Measurements from ENCODE around the gene P2RY14. TPM values are rescaled to one million over a fixed set of nuclear protein-coding genes. Genes with fewer than 3 reads are reported as not detected.

Gene P2RY14
- total and polyA plus RNA-seq, 5 donors from 2014 or later: 0.28 to 1.2 (median 0.91) TPM; not detected in 1

GRCh38 chr3:151316267-151316991 is 38.1 kb upstream of the P2RY14 start, which contains the start of gene GPR87:
TSS of gene GPR87 (minus strand) at chr3:151316820. CDS start at chr3:151300100, 16,720 bp downstream.
- no peak within 1 kb of the TSS for H3K27ac ChIP-seq (ENCODE audit: insufficient read depth, low read length, poor library complexity, severe bottlenecking)
- Mint-ChIP-seq H3K36me3 (no peaks in the 10 kb centered on the region), H3K27me3 (peaks cover 26% of the 10 kb centered on the region), H3K27ac (no peak within 1 kb of the TSS), H3K4me1 (peaks cover 0 to 3% (median 0%) of the 10 kb centered on the region in 4 donors), H3K4me3 (no peak within 1 kb of the TSS), H3K9me3 (peaks cover 0 to 1% (median 0%) of the 10 kb centered on the region in 7 donors)
- no peak within 1 kb of the TSS for H3K4me3 ChIP-seq (ENCODE audit: low read depth, low read length)
- no peaks in the 10 kb centered on the region for H3K9me3 ChIP-seq (ENCODE audit: control insufficient read depth in 2 of 2, low read length in 2 of 2)
- ATAC-seq (ENCODE audit: low read depth in 2 of 2): no peak
- no peaks in the 10 kb centered on the region for H3K36me3 ChIP-seq (ENCODE audit: control insufficient read depth, insufficient read depth, low read length)
- peaks cover 2% of the 10 kb centered on the region for H3K27me3 ChIP-seq (ENCODE audit: control insufficient read depth, insufficient read depth, low read length)
- no peaks in the 10 kb centered on the region for H3K4me1 ChIP-seq (ENCODE audit: control insufficient read depth, insufficient read depth, low read length, poor library complexity, severe bottlenecking)
- DNase-seq: peak in 1 of 3 donors; percentile 18

- no peak overlapping the region for H3K27ac Mint-ChIP-seq
- ATAC-seq (ENCODE audit: low read depth in 2 of 2): no peak
- no peaks in the 10 kb centered on the region for H3K36me3 Mint-ChIP-seq
- H3K27me3 Mint-ChIP-seq: peaks cover 26% of the 10 kb centered on the region
- no peak for DNase-seq
- no peaks in the 10 kb centered on the region for H3K4me1 ChIP-seq (ENCODE audit: control insufficient read depth, insufficient read depth, low read length, poor library complexity, severe bottlenecking)
- H3K36me3 ChIP-seq (ENCODE audit: control insufficient read depth, insufficient read depth, low read length): no peaks in the 10 kb centered on the region
- H3K4me3 Mint-ChIP-seq: no peak overlapping the region
- no peaks in the 10 kb centered on the region for H3K9me3 ChIP-seq (ENCODE audit: control insufficient read depth in 2 of 2, low read length in 2 of 2)
- no peaks in the 10 kb centered on the region for H3K27me3 ChIP-seq (ENCODE audit: control insufficient read depth, insufficient read depth, low read length)
- peaks cover 0 to 3% (median 0%) of the 10 kb centered on the region in 4 donors for H3K4me1 Mint-ChIP-seq
- H3K27ac ChIP-seq (ENCODE audit: insufficient read depth, low read length, poor library complexity, severe bottlenecking): no peak overlapping the region
- H3K9me3 Mint-ChIP-seq: no peaks in the 10 kb centered on the region
- no peak overlapping the region for H3K4me3 ChIP-seq (ENCODE audit: low read depth, low read length)
Measured at GRCh38 chr3:151315846-151316245, 37.5 kb upstream of the P2RY14 start.

- H3K4me3 Mint-ChIP-seq: no peak overlapping the region
Measured at GRCh38 chr3:151315136-151315535, 36.8 kb upstream of the P2RY14 start.

GRCh38 chr3:151314593-151314992 is 36.3 kb upstream of the P2RY14 start:
- no peak overlapping the region for H3K27ac Mint-ChIP-seq
- H3K9me3 Mint-ChIP-seq: no peaks in the 10 kb centered on the region
- Histone ChIP-seq H3K4me1 (ENCODE audit: control insufficient read depth, insufficient read depth, low read length, poor library complexity, severe bottlenecking) (no peaks in the 10 kb centered on the region), H3K36me3 (ENCODE audit: control insufficient read depth, insufficient read depth, low read length) (no peaks in the 10 kb centered on the region), H3K27me3 (ENCODE audit: control insufficient read depth, insufficient read depth, low read length) (no peaks in the 10 kb centered on the region), H3K4me3 (ENCODE audit: low read depth, low read length) (no peak overlapping the region), H3K9me3 (ENCODE audit: control insufficient read depth in 2 of 2, low read length in 2 of 2) (no peaks in the 10 kb centered on the region), H3K27ac (ENCODE audit: insufficient read depth, low read length, poor library complexity, severe bottlenecking) (no peak overlapping the region)
- DNase-seq: no peak
- ATAC-seq (ENCODE audit: low read depth in 2 of 2): no peak
- peaks cover 0 to 3% (median 0%) of the 10 kb centered on the region in 4 donors for H3K4me1 Mint-ChIP-seq
- no peaks in the 10 kb centered on the region for H3K36me3 Mint-ChIP-seq
- H3K4me3 Mint-ChIP-seq: no peak overlapping the region
- H3K27me3 Mint-ChIP-seq: peaks cover 26% of the 10 kb centered on the region

More at GRCh38 chr3:151315136-151315535, 36.8 kb upstream of the P2RY14 start:
- DNase-seq: no peak
- H3K27ac Mint-ChIP-seq: no peak overlapping the region
- peaks cover 0 to 3% (median 0%) of the 10 kb centered on the region in 4 donors for H3K4me1 Mint-ChIP-seq
- Histone ChIP-seq H3K27me3 (ENCODE audit: control insufficient read depth, insufficient read depth, low read length) (no peaks in the 10 kb centered on the region), H3K9me3 (ENCODE audit: control insufficient read depth in 2 of 2, low read length in 2 of 2) (no peaks in the 10 kb centered on the region), H3K36me3 (ENCODE audit: control insufficient read depth, insufficient read depth, low read length) (no peaks in the 10 kb centered on the region), H3K27ac (ENCODE audit: insufficient read depth, low read length, poor library complexity, severe bottlenecking) (no peak overlapping the region), H3K4me1 (ENCODE audit: control insufficient read depth, insufficient read depth, low read length, poor library complexity, severe bottlenecking) (no peaks in the 10 kb centered on the region), H3K4me3 (ENCODE audit: low read depth, low read length) (no peak overlapping the region)
- peaks cover 26% of the 10 kb centered on the region for H3K27me3 Mint-ChIP-seq
- no peaks in the 10 kb centered on the region for H3K9me3 Mint-ChIP-seq
- H3K36me3 Mint-ChIP-seq: no peaks in the 10 kb centered on the region
- ATAC-seq (ENCODE audit: low read depth in 2 of 2): no peak

- Histone ChIP-seq H3K4me3 (ENCODE audit: low read depth, low read length) (no peak overlapping the region), H3K27ac (ENCODE audit: insufficient read depth, low read length, poor library complexity, severe bottlenecking) (no peak overlapping the region), H3K36me3 (ENCODE audit: control insufficient read depth, insufficient read depth, low read length) (no peaks in the 10 kb centered on the region), H3K27me3 (ENCODE audit: control insufficient read depth, insufficient read depth, low read length) (no peaks in the 10 kb centered on the region), H3K4me1 (ENCODE audit: control insufficient read depth, insufficient read depth, low read length, poor library complexity, severe bottlenecking) (no peaks in the 10 kb centered on the region), H3K9me3 (ENCODE audit: control insufficient read depth in 2 of 2, low read length in 2 of 2) (no peaks in the 10 kb centered on the region)
- Mint-ChIP-seq H3K9me3 (no peaks in the 10 kb centered on the region), H3K4me1 (peaks cover 0 to 3% (median 0%) of the 10 kb centered on the region in 4 donors), H3K36me3 (no peaks in the 10 kb centered on the region), H3K27ac (no peak overlapping the region), H3K27me3 (peaks cover 26% of the 10 kb centered on the region), H3K4me3 (no peak overlapping the region)
- DNase-seq (no peak), ATAC-seq (ENCODE audit: low read depth in 2 of 2) (no peak)
Measured at GRCh38 chr3:151314137-151314536, 35.8 kb upstream of the P2RY14 start.

GRCh38 chr3:151312972-151313371 is 34.6 kb upstream of the P2RY14 start:
- H3K4me3 Mint-ChIP-seq: no peak overlapping the region
- H3K4me3 ChIP-seq (ENCODE audit: low read depth, low read length): no peak overlapping the region
- ATAC-seq (ENCODE audit: low read depth in 2 of 2): no peak

GRCh38 chr3:151309566-151309965 is 31.2 kb upstream of the P2RY14 start:
- Histone ChIP-seq H3K4me1 (ENCODE audit: control insufficient read depth, insufficient read depth, low read length, poor library complexity, severe bottlenecking) (no peaks in the 10 kb centered on the region), H3K27me3 (ENCODE audit: control insufficient read depth, insufficient read depth, low read length) (no peaks in the 10 kb centered on the region), H3K36me3 (ENCODE audit: control insufficient read depth, insufficient read depth, low read length) (no peaks in the 10 kb centered on the region), H3K4me3 (ENCODE audit: low read depth, low read length) (no peak overlapping the region), H3K9me3 (ENCODE audit: control insufficient read depth in 2 of 2, low read length in 2 of 2) (no peaks in the 10 kb centered on the region), H3K27ac (ENCODE audit: insufficient read depth, low read length, poor library complexity, severe bottlenecking) (no peak overlapping the region)
- H3K9me3 Mint-ChIP-seq: no peaks in the 10 kb centered on the region
- ATAC-seq (ENCODE audit: low read depth in 2 of 2): no peak
- DNase-seq: no peak
- peaks cover 0 to 3% (median 0%) of the 10 kb centered on the region in 4 donors for H3K4me1 Mint-ChIP-seq
- no peaks in the 10 kb centered on the region for H3K27me3 Mint-ChIP-seq
- no peak overlapping the region for H3K27ac Mint-ChIP-seq
- no peaks in the 10 kb centered on the region for H3K36me3 Mint-ChIP-seq
- no peak overlapping the region for H3K4me3 Mint-ChIP-seq

More at GRCh38 chr3:151312972-151313371, 34.6 kb upstream of the P2RY14 start:
- Mint-ChIP-seq H3K4me1 (peaks cover 0 to 3% (median 0%) of the 10 kb centered on the region in 4 donors), H3K9me3 (no peaks in the 10 kb centered on the region), H3K27me3 (peaks cover 17% of the 10 kb centered on the region), H3K36me3 (no peaks in the 10 kb centered on the region), H3K27ac (no peak overlapping the region)
- H3K36me3 ChIP-seq (ENCODE audit: control insufficient read depth, insufficient read depth, low read length): no peaks in the 10 kb centered on the region
- H3K4me1 ChIP-seq (ENCODE audit: control insufficient read depth, insufficient read depth, low read length, poor library complexity, severe bottlenecking): no peaks in the 10 kb centered on the region
- no peaks in the 10 kb centered on the region for H3K9me3 ChIP-seq (ENCODE audit: control insufficient read depth in 2 of 2, low read length in 2 of 2)
- no peaks in the 10 kb centered on the region for H3K27me3 ChIP-seq (ENCODE audit: control insufficient read depth, insufficient read depth, low read length)
- DNase-seq: no peak
- no peak overlapping the region for H3K27ac ChIP-seq (ENCODE audit: insufficient read depth, low read length, poor library complexity, severe bottlenecking)
